Mucosa of gallbladder (tissue), 1 donor: Measurements from ENCODE around the gene CDKAL1. TPM values are rescaled to one million over a fixed set of nuclear protein-coding genes. Genes with fewer than 3 reads are reported as not detected.
"Not testable (repeated sequence)": the region's sequence is repeated elsewhere in the genome, so short reads cannot be mapped to it uniquely, and the experiment has no call there.

Experiments used
- DNase-seq: peaks from one replicate; pipeline ENCODE4 v3.0.0-alpha.2; 2020; ENCODE audit warnings: low spot score
- total RNA-seq: library from RNA; stranded (reverse); gene quantifications from one replicate; pipeline ENCODE4 v1.2.1, GENCODE V29; 2021
- donor health status: DM: no; HTN: no; CAD: no.

CDKAL1 gene
- total RNA-seq, 1 donor from 2014 or later, result 13.1 TPM

DNA sequence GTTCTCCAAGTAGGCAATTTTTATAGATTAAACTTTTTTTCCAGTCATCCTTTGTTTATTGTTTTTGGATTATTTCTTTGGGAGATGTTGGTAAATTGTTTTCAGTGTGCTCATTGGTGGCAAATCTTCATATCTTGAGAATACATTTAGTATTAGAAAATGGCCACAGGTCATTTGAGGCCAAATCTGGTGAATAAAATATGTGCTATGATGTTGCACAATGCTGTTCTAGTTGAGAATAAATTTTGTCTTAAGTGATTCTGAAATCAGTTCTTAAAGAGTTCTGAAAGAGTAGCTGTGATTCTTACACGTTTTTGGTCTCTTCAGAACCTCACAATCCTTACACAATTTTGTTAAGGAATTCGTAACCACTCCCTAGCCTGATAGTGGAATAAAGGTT, 20.1 kb downstream of the CDKAL1 start:
- no peak for DNase-seq

DNA sequence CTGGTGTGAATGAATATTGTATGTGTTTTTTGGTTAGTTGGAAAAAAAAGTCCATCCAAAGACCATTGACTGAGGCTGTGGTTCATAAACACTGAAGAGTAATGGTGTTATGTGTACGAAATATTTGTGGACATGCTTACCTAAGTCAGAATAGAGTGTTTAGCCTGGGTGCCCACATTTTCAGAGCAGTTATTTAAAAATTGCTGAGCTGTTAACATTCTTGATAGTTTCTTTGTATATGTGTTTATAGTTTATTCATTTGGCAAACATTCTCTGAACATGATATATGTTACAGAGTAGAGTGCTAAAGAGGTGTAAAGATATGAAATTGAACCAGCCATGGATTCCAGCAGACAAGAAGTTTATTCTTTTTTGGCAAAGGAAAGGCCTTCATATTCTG, 20.6 kb downstream of the CDKAL1 start:
- DNase-seq, result no peak

DNA sequence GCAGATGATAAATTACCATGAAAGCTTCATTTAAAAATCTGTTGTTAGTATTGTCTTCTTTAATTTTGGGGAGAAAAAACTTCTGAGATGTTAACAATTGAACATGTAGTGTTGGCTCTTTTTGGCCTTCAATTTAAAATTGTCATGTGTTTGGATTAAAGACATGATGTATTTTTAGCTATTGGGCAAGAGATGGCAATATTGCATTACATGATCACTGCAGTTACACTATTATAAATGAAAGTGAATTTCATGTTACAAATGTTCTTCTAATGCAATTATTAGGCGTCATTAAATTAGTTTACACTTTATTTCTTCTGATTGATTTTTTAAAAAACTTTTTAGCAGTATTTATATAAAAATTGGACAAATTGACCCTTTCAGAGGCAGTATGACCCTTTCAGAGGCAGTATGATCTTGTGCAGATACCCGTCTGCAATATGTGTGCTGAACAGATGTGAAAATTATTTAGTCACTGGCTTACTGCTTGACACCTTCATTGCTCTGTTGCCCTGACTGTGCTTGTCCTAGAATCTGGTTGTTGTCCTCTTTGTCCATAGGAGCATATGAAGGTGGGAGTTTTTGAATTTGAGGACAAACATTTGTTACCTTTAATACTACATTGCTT, 25.8 kb downstream of the CDKAL1 start:
- DNase-seq, result no peak

DNA sequence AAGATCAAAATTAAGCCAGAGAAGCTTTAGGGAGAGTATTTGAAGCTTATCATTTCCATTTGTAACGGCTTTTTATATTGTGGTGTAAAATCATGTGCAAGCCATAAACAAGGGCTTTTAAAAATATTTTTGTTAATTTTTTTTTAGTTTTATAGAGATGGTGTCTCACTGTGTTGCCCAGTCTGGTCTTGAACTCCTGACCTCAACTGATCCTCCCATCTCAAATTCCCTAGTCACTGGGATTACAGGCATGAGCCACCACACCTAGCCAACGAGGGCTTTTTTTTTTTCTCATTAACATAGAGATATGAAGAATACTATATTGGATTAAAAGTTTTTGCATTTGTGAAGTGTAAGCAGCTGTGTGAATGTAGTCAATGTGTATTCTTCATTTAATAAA, 29.1 kb downstream of the CDKAL1 start:
- no peak for DNase-seq

DNA sequence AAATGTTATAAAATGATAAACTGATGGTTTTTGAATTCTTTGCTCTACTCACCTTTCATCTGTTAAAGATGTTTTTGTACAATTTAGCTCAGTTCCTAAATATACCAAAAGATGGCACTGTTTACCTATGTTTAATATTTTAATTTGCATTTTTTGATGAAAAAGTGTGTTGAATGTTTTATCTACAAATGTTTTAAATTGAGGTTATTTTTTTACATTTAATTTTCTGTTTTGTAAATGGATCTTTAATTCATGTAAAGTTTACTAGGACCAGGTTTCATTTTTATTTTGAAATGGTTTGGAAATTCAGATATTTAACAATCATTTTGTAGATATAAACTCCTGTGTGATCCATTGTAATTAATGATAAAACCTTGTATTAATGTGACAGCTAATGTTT, 30.0 kb downstream of the CDKAL1 start:
- DNase-seq, result no peak

DNA sequence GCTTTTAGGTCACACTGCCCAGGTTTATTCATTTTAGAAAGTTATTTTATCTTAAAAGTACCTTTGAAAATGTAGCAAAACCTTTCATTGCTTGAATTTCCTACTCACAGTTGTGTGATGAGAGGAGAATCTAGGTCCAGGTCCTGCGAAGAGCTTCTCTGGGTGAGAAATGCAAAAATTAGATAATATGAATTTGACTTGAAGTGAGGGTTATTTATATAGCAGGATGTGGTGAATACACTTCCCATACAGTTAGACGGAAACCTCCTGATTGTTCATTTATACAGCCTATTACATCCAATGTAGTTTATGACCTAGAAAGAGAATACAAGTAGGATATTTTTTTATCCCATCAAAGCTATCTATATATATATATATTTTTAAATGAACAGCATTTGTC, 30.5 kb downstream of the CDKAL1 start:
- DNase-seq, result no peak

DNA sequence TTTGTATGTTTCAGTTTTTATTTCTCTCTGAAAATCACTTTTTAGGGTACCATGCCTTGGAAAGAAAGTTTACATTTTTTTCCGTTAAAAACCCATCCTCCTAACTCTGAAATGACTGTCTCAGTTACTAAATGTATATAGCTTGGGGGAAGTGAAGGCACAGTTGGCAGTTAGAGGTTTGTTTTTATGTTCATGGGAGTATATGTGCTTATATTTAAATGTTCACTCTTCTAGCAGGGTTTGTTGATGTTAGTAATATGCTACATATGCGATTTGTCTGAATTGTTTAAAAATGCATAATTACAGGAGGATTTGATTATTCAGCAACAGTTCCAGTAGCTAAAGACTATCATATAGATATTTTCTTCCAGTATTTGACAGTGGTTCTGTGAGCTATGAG, 31.1 kb downstream of the CDKAL1 start:
- no peak for DNase-seq

DNA sequence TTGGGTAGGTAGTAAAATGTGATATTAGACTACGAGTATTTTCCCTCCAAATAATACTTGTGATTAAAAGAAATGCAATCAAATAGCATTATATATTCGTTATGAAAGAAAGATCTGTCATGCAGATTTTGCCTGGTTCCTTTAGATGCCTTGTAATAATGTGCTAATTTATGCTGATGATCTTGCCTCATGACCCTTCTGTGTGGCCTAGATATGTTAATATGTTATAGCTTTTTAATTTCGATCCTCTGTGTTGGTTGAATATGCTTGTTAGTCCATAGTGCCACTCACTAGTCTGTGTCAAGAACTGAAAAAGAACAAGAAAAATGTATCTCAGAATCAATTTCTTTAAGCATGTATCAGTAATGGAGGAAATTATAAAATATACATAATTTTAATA, 31.9 kb downstream of the CDKAL1 start:
- no peak for DNase-seq

DNA sequence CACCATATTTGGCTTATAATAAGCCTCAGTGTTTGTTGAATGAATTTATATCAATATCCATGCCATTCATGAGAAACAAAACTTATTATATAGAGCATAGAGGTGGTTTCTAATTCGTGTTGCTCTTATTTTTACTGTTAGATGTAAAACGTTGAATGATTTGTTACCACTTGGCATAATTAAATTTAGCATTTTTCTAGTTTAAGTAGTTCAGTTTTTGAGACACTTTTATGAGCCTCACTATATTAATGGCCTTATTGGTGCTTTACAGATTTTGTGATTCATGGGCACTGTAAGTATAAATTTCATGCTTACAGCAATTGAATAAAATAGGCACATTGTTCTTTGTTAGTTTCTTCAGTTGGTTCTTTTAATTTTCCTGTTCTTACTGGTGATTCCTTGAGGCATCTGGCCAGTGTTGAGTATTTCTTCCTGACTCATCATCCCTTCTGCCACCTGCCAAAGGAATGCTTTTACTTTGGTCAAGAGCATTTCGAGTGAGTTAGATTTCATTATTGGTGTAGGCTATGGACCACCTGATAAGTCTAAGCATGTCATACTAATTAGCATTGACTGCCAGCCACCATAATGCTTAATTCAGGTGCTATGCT, 34.8 kb downstream of the CDKAL1 start:
- no peak for DNase-seq

DNA sequence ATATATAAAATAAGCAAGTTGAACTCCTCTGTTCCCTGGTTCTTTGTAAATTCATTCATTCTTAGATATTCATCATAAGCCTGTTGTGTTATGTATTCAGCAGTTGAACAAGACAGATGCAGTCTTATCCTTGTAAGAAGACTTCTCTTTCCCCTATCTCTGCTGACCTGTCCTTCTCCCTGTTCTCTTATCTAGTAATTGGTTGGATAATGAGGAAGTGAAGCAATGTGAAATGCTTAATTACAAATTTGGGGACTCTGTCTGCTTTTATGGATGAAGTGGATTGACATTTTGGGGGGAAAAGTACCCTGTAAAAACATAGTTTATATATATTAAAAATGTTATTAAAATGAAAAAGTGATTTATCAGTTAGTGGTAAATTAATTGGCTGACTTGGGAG, 37.0 kb downstream of the CDKAL1 start:
- no peak for DNase-seq

DNA sequence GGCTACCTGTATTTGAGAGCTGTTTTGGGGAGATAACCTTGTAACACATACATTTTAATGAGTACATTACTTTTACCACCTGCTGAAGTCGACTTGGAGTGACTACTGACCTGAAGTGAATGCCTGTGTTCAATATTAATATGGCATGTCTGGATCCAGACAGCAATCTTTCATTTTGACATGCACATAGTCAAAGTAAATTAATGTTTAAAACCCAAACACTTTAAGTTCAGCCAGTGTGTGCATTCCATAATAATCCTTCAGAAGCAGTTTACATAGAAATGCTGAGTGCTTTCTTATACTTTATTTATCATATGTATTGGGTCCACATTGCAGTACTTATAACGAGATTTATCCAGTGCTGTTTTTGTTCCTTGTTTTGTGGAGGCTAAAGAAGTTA, 38.0 kb downstream of the CDKAL1 start:
- DNase-seq, result no peak

DNA sequence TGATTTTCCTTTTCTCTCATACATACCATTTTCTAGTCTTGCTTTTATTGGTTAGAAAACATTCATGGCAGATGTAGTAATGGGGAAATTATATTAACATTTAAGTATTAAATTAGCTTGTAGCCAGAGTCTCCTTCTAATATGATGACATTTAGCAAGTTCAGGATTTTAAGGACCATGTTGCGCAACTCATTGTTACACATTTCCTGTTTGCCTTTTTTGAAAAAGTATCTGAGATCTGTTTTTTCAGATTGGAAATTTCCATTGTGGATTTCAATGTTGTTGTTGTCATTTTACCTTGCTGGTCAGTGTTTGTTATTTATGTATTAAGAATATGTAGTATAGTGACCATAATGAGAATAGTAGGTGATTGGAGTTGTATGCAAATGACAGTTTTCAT, 38.7 kb downstream of the CDKAL1 start:
- DNase-seq, result no peak

DNA sequence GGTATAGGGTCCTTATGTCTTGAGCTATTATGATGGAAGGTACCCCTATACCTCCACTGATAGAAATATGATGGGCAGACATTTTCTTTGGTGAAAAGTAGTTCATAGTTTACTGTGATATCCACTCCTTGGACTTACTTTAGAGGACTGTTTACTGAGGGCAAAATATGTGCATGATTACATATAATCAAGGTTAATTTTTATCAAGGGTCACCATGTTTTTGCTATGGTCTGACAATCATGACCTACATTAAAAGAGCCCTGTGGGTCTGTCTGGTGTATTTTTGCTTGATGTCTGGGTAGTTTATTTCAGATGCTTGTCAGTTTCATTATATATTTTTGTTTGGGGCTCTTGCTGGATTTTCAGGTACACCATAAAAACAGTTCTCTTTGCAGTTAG, 40.1 kb downstream of the CDKAL1 start:
- no peak for DNase-seq

DNA sequence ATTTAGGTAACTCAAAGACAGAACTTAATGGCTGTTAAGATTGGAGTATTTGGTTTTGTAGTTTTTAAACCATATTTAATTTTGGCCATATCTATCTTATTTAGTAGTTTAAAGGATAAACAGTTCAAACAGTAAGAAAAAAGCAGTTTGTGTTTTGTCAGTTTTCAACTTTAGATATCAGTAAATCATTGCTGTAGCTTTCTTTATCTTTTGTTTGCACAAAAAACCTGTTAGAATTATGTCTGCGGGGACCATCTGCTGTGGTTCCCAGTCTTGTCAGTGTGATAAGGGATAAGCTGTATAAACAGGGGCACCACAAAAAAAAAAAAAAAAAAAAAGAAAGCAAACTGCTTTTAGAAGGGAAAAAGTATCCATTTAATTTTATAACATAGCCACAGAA, 40.9 kb downstream of the CDKAL1 start:
- no peak for DNase-seq

DNA sequence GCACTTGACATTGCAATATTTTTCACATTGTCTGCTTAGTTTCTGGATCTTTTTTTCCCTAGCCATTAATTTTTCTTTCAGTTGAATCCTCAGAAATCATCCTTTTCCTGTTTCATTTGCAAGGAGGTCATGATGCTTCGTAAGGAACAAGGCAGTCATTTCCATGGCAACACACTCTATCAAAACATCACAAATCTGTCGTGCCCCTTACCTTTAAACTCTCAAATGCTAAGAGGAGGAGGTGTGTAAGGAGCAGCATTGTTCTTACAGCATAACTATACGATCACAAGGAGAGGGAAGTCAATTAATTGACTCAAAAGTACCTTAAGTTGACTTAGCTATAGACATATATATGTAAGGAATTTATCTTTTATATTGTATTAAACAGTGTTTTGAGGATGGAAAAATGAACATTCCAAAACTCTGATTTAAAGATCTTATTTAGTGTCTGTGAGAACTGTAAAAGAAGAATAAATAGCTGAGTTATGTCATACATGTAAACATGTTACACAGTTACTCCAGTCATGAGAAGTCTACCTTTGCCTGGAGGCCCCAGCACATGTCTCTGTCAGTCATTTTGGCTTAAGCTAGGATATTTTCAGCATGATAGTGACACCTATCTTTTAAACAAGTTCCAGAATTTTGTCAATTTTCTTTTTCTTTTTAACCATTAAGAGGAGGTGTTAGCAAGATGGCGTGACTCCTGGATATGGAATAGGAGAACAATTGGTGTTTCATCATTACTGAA, 41.6 kb downstream of the CDKAL1 start:
- DNase-seq, result no peak

DNA sequence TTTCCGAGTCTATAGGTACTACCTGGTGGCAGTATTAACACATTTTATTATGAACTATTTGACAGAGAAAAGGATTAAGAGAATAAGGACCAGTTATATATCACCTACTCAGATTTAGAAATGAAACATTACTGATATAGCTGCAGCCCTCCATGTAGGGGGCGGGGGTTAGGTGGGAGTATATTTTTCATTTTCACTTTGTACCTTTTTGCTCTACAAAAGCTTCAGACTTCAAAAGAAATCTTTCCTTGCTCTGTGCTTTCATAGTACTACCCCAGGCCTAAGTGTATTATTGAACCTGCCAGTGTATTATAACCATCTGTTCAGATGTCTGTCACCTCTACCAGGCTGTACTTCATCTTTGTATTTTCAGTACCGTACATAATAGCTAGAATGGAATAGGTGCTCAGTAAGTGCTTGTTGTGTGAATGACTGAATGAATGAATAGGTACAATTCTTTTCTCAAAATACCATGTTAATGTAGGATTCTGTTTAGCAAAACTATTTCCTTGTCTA, 43.0 kb downstream of the CDKAL1 start:
- DNase-seq, result no peak

DNA sequence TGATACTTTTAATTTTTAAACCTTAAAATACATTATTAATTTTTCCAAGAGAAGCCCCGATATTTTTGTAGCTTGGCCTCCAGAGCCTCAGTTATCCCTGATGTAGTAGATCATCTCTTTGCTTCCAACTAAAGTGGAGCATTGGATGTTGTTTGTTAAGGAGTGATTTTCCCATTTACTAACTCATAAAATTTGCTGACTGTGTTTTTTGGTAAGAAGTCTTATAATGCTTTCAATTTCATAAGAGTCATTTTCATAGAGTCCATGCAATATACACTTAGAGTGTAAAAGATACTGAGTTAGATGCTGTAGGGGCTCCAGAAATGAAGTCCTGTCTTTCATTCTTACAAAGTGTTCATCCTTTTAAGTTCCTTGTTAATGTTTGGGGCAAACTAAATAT, 46.8 kb downstream of the CDKAL1 start:
- DNase-seq, result no peak

DNA sequence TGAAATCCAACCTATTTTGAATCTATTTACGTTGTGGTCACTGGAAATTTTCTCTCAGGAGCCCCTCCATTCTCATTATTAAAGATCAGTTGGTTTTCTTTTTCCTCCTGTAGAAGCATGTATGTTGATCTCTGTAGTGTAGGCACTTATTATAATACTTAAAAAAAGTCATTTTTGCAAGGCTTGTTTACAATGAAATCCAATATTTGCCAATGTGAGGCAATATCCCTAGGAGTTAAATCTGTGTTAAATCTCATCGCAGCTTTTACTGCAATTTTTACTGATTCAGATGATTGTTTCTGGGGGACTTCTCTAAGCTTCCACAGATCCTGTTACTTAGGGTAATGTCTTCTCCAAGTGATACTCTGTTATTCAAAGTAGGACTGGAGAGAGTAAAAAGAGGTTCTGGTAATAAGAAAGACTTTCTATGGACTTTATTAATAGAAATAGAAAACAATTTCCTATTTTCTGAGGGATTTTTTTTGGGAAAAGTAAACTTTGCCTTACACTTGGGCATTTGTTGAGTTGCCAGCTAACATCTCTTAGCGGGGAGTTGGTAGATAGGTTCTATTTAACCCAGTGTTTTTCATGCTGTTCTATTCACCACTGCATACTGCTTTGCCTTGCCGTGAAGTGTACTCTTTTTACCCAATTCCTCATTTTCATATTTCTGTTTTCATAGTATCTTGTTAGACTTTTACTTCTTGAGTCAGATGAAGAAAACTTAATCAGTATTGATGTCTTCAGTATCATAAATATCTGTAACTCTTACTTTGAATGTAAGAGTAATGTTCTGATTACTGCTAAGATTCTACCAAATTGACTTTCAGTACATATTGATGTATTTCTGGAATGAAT, 48.6 kb downstream of the CDKAL1 start:
- DNase-seq, result no peak

DNA sequence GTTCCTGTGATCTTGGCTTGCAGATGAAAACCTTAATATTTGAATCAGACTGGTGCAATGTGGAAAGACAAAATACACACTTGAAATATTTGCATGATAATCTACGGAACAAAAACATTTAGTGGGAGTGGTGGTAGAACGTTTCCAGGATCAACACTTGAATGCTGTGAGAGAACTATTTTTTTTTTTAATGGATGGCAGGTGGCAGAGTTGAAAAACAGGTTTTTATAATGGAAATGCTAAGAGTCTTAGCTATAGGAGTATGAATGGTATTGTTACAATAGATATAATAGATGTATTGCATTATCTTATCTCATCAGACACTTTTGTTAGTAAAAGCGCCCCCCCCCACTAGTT, 49.2 kb downstream of the CDKAL1 start:
- no peak for DNase-seq

DNA sequence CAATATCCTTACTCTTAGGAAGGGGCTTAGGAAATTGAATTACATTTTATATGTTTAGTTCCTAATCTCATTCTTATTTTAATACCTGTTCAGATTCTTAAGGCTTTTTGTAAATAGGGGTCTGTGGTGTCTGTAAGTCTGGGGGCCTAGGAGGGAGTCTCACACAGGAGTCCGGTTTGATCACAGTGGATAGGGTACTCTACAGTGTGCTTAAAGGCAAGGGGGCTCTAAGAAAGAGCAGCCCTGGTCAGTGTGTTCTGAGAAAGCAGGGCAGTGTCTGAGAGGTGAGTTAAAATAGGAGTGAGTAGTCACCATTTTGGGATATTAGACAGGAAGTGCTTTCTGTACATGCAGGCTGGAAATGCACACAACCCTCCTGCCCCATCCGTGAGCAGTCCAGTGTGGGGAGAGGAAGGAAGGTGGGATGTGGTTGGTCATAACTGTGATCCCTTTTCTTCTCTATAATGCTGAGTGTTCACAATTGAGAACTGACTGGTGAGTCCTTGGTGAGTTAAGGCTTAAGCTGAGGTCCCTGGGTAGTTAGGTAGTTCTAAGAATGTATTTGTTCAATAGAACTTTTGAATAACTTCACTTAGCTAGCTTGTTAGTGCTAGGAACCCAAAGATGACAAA, 50.0 kb downstream of the CDKAL1 start:
- no peak for DNase-seq

DNA sequence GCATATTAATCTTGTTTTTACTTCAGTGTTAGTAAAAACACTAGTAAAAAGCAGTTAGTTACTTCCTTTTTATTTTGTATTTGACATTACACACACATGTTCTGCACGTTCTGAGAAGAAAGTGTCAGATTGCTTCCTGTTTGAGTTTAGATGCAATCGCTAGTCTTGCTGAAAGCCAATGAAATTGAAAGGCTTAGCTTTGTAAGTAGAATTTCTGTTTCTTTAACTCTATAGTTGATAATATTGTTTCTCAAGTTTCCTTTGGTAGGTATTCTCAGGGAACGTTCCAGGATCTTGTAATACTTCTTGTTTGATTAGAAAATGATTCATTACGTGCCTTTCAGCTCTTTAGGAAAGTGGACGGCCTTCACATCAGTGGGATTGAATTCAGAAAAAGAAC, 55.0 kb downstream of the CDKAL1 start:
- DNase-seq, result no peak

DNA sequence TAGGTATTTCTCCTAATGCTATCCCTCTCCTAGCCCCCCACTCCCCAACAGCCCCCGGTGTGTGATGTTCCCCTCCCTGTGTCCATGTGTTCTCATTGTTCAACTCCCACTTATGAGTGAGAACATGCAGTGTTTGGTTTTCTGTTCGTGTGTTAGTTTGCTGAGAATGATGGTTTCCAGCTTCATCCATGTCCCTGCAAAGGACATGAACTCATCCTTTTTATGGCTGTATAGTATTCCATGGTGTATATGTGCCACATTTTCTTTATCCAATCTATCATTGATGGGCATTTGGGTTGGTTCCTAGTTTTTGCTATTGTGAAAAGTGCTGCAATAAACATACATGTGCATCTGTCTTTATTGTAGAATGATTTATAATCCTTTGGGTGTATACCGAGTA, 56.2 kb downstream of the CDKAL1 start:
- not testable (repeated sequence) for DNase-seq
